Osteocyte (in vitro differentiated cells): Measurements from ENCODE around the gene TNFRSF8. TPM values are rescaled to one million over a fixed set of nuclear protein-coding genes. Genes with fewer than 3 reads are reported as not detected.

Experiments used
- DNase-seq: peaks from one replicate; pipeline ENCODE4 v3.0.0; 2021; ENCODE audit warnings: mixed read lengths; ENCODE audit not compliant: unreplicated experiment; ENCODE audit errors: extremely low spot score
- H3K27ac Mint-ChIP-seq: one replicate; pipeline ENCODE4 v1.8.0; 2021; ENCODE audit warnings: mild to moderate bottlenecking, mixed read lengths; ENCODE audit not compliant: unreplicated experiment
- H3K27me3 Mint-ChIP-seq: one replicate; pipeline ENCODE4 v1.8.0; 2021; ENCODE audit warnings: mixed read lengths; ENCODE audit not compliant: unreplicated experiment
- H3K36me3 Mint-ChIP-seq: one replicate; pipeline ENCODE4 v1.8.0; 2021; ENCODE audit warnings: mixed read lengths; ENCODE audit not compliant: unreplicated experiment
- H3K4me1 Mint-ChIP-seq: one replicate; pipeline ENCODE4 v1.8.0; 2021; ENCODE audit warnings: mixed read lengths; ENCODE audit not compliant: unreplicated experiment
- H3K4me3 Mint-ChIP-seq: one replicate; pipeline ENCODE4 v1.8.0; 2021; ENCODE audit warnings: mild to moderate bottlenecking, moderate library complexity, mixed read lengths; ENCODE audit not compliant: unreplicated experiment
- H3K9me3 Mint-ChIP-seq: one replicate; pipeline ENCODE4 v1.8.0; 2021; ENCODE audit warnings: mixed read lengths; ENCODE audit not compliant: unreplicated experiment
- CTCF ChIP-seq: fragments of 200-600 bp; sonication (generic); IDR thresholded peaks from 2 replicates; pipeline ENCODE4 v1.5.0; 2021; ENCODE audit warnings: antibody characterized with exemption, mild to moderate bottlenecking, moderate library complexity
- total RNA-seq: library from RNA; stranded (reverse); gene quantifications from 2 replicates; pipeline ENCODE4 v1.2.1, GENCODE V29; 2021

The TNFRSF8 gene
- total RNA-seq, 1 donor from 2014 or later, result not detected

- Mint-ChIP-seq H3K4me1 (peaks cover 29% of the 10 kb centered on the region), H3K36me3 (peaks cover 1% of the 10 kb centered on the region), H3K9me3 (peaks cover 8% of the 10 kb centered on the region), H3K4me3 (no peak overlapping the region), H3K27me3 (no peaks in the 10 kb centered on the region), H3K27ac (no peak overlapping the region)
- TF ChIP-seq CTCF, result no peak
- no peak for DNase-seq
Observed at GRCh38 chr1:12148958-12149790, 86.1 kb downstream of the TNFRSF8 start.

- H3K9me3 Mint-ChIP-seq, result peaks cover 8% of the 10 kb centered on the region
- no peak overlapping the region for H3K27ac Mint-ChIP-seq
- TF ChIP-seq CTCF, result no peak
- H3K4me1 Mint-ChIP-seq, result peaks cover 27% of the 10 kb centered on the region
- DNase-seq, result no peak
- H3K36me3 Mint-ChIP-seq, result peaks cover 1% of the 10 kb centered on the region
- no peak overlapping the region for H3K4me3 Mint-ChIP-seq
- H3K27me3 Mint-ChIP-seq, result no peaks in the 10 kb centered on the region
Observed at GRCh38 chr1:12149791-12150175, 86.7 kb downstream of the TNFRSF8 start.

- no peak overlapping the region for H3K27ac Mint-ChIP-seq
- peaks cover 30% of the 10 kb centered on the region for H3K4me1 Mint-ChIP-seq
- no peak for DNase-seq
- peaks cover 8% of the 10 kb centered on the region for H3K9me3 Mint-ChIP-seq
- H3K4me3 Mint-ChIP-seq, result no peak overlapping the region
- H3K36me3 Mint-ChIP-seq, result peaks cover 1% of the 10 kb centered on the region
- TF ChIP-seq CTCF, result no peak
- no peaks in the 10 kb centered on the region for H3K27me3 Mint-ChIP-seq
Observed at GRCh38 chr1:12150456-12151200, 87.5 kb downstream of the TNFRSF8 start.

GRCh38 chr1:12151465-12151864 lies 88.4 kb downstream of the TNFRSF8 start:
- no peak for TF ChIP-seq CTCF
- Mint-ChIP-seq H3K9me3 (peaks cover 8% of the 10 kb centered on the region), H3K4me1 (peaks cover 30% of the 10 kb centered on the region), H3K36me3 (peaks cover 1% of the 10 kb centered on the region), H3K27ac (no peak overlapping the region), H3K4me3 (no peak overlapping the region), H3K27me3 (no peaks in the 10 kb centered on the region)
- DNase-seq, result no peak
